GM19035 (cell line): Measurements from ENCODE around the gene TMEM14B.
"Not testable (repeated sequence)": the region's sequence is repeated elsewhere in the genome, so short reads cannot be mapped to it uniquely, and the experiment has no call there.

Source experiments
- ATAC-seq: cut with Tn5 transposase; IDR thresholded peaks from one replicate; pipeline ENCODE4 v1.9.1; 2021; ENCODE audit not compliant: unreplicated experiment

Gene TMEM14B

DNA sequence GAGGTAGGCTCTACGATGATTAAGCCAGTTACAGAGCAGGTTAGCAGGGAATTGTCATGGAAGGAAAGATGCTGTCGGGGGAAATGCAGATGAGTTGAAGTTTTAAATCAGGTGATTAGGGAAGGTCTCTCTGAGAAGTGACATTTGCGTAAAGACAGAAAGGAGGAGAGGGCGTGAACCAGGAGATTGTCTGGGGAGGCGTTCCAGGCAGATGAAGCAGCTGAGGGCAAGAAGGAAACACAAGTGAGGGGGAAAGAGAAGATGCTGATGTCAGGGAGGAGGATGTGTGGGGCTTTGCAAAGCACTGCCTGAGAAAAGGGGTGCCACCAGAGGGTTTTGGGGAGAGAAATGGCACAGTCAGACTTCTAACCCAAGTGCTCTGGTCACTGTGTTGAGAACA lies 2.5 kb upstream of the TMEM14B start:
- no peak for ATAC-seq

DNA sequence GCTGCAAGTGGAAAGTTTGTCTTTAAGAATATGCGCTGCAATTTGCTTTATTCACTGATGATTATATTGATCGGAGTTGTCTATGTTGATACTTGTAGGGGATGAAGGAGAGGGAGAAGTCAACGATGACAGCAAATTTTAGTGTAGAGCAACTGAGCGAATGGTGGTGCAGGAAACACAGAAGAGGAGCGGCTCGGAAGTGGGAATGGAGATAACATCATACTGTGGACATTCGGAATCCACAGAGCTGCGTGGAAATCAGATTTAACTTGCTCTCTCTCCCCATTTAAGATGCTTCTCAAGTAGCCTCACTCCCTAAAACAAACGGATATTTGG lies 722 bp upstream of the TMEM14B start:
- peak; percentile 0 for ATAC-seq

DNA sequence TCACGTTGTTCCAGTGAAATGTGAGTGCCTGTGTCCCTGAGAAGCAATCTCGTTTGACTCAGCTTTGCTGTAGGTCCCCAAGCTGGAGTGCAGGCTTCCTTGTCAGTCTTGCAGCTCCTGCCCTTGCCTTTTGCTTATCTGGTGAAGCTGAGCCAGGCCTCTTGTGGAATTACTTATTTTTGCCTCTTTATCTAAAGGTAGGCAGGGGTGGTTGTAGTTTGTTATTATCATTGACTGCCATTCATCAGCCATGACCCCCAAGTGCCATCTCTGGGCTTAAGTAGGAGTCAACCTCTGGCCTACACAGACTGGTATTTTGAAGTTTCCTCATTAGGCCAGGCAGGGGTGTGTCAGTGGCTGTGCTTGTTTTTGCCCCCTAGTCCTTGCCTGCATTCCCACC lies 2.1 kb downstream of the TMEM14B start:
- no peak for ATAC-seq

DNA sequence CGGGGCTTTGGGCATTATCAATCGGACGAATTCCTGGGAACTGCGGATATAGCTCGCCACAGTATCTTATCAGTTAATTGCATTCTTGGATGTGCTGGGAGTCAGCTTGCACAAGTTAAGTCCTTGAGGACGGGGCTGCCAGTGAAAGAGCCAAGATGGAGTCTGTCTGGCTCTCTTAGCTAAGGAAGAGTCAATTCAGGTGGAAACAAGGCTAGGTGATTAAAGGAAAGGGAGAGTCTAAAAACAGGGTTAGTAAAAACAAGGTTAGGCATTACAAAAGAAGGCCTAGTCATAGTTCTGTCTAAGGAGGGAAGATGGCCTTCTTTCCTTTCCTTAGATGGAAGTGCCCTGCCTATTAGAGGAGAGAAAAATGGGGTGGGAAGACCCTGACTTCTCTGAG lies 3.0 kb downstream of the TMEM14B start:
- not testable (repeated sequence) for ATAC-seq

DNA sequence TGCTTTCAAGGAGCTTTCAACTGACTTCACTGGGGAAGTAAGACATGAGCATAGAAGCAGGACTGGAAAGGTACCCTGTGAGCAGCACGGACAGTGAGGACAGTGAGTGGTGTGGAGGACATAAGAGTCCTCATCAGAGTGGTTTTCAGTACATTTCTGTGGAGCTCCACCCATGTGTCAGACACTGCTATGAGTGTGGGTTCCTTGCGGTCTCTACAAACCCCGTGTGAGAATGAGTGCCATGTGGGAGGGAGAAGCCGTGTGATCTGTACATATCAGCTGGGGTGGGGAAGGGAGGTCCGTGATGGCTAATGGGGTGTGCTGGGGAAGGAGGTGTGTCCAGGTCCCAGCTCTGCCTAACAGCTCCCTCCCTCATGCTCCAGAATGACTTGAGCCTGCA lies 4.2 kb downstream of the TMEM14B start:
- not testable (repeated sequence) for ATAC-seq

DNA sequence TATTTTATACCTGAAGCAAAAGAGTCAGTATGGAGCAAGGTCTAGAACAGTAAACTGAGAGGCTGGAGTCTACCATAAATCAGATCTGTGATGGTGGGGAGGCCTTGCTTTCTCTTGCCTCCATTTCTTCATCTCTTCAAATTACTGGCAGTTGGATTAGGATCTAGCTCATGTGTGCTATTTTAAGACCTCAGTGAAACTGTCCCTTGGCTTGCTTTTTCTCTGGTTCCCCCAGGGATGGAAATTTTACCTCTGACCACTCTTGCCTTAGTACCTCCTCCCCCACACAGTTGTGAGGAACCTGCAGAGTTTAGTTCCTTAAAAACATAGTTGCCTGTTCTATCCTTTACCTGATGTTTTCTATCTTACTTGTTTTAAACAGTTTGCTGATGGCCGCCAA lies 8.5 kb downstream of the TMEM14B start:
- no peak for ATAC-seq

DNA sequence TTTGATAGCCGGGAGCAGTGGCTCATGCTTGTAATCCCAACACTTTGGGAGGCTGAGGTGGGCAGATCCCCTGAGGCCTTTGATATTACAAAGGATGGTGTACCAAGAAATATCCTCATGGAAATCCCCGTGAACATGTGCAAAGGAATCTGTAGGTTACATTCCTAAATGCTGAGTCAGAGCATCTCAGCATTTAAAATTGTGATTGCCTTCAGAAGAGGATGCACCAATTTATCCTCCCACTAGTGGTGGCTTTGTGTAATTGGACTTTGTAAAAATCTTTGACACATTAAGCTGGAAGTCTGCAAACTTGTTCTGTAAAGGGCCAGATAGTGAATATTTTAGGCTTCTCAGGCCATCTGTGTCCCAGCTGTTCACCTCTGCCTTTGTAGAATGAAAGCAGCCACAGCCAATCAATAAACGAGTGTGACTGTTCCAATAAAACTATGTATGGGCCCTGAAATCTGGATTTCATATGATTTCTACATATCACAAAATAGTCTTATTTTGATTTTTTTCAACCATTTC lies 11.8 kb downstream of the TMEM14B start:
- ATAC-seq, result peak; percentile 71

DNA sequence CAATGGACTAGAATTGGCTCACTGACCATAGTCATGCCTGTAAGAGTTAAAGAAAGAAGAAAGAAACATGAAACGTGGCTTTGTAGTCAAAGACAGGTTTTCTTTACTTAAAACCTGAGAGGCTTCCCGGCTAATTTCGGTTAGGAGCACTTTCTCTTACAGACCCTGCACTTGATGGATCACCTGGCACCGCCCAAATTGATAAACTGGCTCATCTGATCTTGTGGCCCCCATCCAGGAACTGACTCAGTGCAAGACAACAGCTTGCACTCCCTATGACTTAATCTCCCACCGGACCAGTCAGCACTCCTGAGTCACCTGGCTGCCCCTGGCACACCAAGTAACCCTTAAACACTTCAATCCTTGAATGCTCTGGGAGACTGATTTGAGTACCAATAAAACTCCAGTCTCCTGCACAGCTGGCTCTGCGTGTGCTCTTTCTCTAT lies 12.3 kb downstream of the TMEM14B start:
- ATAC-seq, result no peak

DNA sequence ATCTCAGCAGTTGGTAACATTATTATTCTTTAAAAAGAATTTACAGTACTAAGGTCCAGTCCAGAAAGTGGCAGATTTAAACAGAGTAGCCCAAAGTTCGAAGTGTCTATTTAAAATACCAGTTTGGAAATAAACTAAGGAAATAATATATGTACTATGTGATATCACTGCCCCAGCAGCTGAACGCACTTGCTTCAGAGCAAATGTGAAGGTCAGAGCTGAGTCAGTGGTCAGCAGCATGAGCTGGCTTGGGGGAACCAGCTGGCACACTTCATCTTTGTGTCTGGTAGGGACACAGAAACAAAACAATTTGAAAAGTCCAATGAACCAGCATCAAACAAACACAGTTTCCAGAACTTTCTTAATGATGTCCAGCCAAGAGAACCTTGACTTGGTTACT lies 15.4 kb downstream of the TMEM14B start:
- no peak for ATAC-seq

DNA sequence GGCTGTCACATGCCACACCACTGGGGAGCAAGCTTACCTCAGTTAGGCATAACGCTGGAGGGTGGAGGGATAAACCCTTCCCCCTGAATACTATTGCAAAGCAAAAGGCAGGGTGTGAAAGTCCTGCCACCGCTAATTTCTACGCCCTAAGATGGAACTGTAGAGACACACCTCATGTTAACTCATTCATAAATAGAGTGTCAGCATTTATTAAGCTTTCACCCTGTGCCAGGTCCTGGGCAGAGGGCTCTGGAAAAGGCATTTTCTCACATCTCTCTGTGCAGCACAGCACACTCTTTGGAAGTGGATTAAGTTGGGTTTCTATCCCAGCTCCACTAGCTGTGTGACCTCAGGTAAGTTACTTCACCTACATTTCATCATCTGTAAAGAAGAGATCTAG lies 21.8 kb downstream of the TMEM14B start:
- ATAC-seq, result no peak

DNA sequence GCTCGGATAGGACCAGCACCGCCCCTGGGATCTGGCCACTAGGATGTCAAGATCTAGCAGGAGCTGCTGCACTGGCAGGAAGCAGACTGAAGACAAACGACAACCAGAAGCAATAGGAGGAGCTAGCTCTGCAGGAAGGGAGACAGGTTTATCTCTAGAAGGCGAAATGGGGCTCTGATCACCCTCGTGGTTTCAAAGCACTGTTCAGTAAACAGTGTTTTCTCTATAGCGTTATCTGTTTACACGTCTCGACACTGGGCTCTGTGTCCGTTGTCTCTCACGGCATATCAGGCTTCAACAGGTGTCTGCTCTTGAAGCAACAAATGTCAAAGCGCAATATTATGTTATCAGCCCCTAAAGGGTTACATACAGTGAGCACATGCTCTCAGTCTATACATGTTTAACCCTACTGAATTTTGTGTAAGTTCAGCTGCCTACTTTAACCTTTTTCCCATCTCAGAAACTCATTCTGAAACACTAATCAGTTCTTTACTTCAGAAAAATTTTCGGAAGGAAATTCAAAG lies 23.8 kb downstream of the TMEM14B start:
- no peak for ATAC-seq

DNA sequence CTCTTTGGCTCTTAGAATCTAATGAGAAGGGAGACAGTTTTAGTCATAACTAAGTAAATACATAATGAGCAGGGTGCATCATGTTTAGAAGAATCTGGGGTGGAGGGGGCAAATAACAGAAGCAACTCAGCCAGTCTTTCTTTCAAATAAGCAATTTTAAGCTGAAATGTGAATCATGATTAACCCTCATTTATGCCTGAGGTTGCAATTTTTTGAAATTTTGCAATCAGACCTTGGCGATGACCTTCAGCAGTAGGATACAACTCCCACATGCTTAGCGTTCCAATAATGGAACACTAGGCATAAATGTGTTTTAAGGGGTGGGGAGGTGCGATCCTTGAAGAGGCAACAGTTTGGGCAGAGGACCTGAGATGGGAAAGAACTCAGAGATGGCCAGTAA lies 30.6 kb downstream of the TMEM14B start:
- no peak for ATAC-seq

DNA sequence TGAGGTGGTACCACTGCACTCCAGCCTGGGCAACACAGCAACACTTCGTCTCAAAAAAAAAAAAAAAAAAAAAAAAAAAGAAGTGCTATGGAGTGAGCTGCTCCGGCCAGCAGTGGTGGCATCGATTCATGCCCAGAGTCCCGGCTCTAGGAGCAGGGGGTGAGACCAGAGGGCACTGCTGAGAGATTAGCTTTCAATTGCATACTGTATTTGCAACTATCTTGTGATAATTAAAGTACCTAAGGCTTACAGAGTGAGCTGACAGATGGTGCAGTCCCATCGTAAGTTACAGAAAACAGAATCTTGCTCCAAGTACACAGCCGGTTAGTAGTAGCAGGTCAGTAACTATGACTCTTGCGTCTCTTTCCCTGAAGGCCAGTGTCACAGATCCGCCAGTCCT lies 31.5 kb downstream of the TMEM14B start:
- ATAC-seq, result no peak

DNA sequence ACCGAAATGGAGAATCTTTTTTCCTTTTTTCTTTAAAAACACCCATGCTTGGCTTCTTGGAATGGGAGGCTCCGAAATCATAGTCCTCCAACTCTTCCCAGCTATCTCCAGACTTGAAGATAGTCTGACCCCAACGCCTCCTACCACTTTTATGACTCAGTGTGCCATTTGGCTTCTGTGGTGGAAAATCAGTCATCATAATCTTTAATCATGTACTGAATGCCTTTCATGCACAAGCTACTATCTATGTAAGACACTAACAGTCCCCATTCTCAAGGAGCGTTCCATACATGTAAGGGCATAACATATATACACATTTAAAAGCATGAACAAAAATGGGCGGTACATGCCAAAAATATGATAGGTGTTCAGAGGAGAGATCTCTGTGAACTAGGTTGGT lies 44.1 kb downstream of the TMEM14B start:
- no peak for ATAC-seq

DNA sequence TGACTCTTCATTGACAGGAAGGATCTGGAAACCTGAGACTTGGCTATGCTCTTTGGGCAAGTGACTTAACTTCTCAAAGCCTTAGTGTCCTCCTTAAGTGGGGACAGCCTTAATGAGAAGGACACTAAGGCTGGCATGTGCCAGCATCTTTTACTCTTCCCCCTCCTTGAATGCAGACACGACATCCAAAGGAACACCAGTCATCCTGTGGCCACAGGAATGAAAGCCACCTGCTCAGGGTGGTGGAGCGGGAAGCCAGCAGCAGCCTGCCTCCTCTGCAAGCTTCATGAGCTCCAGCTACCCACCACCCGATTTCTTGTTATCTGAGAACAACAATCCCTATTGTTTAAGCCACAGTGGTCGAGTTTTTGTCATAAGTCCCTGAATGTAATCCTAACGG lies 44.5 kb downstream of the TMEM14B start:
- no peak for ATAC-seq

DNA sequence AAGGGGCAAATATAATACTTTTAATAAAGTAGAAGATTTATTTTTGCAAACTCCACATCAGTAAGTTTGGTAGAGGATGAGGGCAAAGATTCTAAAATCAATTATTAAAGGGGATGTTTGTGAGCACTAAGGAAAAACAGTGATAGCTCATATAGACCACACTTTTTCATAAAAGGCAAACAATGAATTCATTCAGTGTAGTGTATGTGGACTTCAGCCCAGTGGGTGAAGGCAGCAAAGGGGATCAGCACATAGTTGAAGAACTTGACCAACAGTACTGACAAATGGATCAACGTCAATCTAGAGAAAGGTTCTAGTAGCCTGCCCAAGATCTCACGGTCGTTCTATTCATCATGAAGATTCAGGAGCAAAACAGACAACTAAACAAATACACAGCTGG lies 45.4 kb downstream of the TMEM14B start:
- no peak for ATAC-seq

DNA sequence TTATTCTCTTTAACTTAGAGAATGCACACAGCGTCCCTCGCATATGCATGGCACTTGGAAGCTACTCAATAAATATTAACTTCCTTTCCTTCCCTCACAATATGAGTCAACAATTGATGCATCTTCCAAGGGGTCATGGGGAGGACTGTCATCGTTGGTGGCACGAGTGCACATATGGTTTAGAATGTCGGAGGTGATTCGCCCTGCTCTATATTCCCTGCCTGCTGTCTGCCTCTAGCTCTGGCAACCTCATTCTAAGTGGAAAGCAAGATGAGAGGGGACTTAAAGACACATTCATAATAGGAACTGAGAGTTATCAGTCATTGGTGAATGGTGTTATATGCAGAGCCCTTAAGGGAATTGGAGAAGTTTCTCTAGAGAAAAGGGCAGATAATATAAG lies 46.1 kb downstream of the TMEM14B start:
- no peak for ATAC-seq

DNA sequence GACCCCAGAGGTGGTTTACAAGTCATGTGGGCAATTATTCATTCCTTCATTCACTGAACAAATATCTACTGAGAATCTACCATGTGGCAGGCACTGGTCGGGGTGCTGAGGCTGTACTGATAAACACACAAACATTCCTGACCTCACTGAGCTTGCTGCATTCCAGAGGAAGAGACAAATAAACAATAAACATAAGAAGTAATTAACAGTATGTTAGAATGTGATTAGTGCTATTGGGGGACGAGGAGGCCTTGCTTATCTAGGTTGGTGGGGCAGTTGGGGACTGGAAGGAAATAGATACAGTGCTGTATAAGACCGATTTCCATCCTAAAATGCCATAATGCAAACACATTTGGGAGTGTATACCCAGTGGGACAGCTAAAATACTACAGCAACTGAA lies 46.6 kb downstream of the TMEM14B start:
- ATAC-seq, result no peak

DNA sequence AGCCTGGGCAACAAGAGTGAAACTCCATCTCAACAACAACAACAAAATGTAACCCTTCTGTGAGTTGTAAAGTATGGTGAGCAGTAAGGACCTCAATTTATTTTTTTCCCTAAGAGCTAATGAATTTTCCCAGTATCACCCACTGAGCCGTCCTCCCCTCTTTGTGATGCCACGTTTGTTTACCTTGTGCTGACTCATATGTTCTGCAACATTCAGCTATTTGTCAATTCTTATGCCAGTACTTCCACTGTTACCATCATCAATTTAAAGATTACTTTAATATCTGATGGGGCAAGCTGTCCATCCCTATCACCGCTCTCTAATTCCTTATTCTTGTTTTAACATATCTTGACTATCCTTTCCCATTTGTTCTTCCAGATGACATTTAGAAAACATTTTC lies 53.2 kb downstream of the TMEM14B start:
- no peak for ATAC-seq

DNA sequence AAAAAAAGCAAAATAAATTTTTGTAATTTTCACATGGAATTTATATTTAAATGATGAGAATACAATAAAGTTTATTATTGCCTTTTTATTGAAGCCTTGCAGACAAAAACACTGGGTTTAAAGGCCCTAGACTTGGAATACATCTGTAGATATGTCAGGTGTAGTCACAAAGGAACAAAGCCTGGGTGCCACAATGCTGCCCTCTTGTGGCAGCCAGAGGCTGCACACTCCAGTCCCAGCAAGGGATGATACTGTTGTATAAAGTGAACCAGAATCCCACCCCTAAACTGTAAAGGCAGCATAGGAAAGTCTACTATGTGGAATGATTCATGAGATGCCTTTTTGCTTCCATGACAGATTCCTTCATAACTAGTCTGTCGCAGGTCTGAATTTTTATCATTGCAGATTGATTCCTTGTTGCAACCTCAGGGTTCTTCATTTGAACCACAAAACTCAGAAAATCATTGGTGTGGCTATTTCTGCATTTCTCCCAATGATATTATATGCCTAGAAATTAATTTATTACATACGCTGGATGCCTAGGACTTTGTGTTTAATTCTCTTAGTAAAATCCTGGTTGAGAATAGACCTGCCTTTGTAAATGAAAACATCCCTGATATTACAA lies 53.7 kb downstream of the TMEM14B start:
- peak; percentile 96 for ATAC-seq
